ENCODE results near the gene AP5Z1.
"Not testable (repeated sequence)": the region's sequence is repeated elsewhere in the genome, so short reads cannot be mapped to it uniquely, and the experiment has no call there.

The AP5Z1 gene

GRCh38 chr7:4790078-4790465 lies 14.6 kb downstream of the AP5Z1 start:
- Histone ChIP-seq H3K27me3 (ENCODE audit: insufficient read depth, low read length) (no peaks in the 10 kb centered on the region), H2AFZ (ENCODE audit: low read depth, low read length) (no peak overlapping the region), H3K4me3 (ENCODE audit: low read length) (no peak overlapping the region), H3K36me3 (ENCODE audit: insufficient read depth, low read length) (peaks cover 54% of the 10 kb centered on the region), H3K4me1 (ENCODE audit: insufficient read depth, low read length) (no peaks in the 10 kb centered on the region), H3K9me3 (ENCODE audit: low read length) (peaks cover 5% of the 10 kb centered on the region)

GRCh38 chr7:4790516-4790991 lies 15.1 kb downstream of the AP5Z1 start:
- Histone ChIP-seq H3K4me3 (ENCODE audit: low read length) (no peak overlapping the region), H3K36me3 (ENCODE audit: insufficient read depth, low read length) (peaks cover 51% of the 10 kb centered on the region), H3K9me3 (ENCODE audit: low read length) (peaks cover 5% of the 10 kb centered on the region), H3K27me3 (ENCODE audit: insufficient read depth, low read length) (no peaks in the 10 kb centered on the region), H3K4me1 (ENCODE audit: insufficient read depth, low read length) (no peaks in the 10 kb centered on the region), H2AFZ (ENCODE audit: low read depth, low read length) (no peak overlapping the region)

- H3K4me3 ChIP-seq (ENCODE audit: low read length) = no peak overlapping the region
Measured at GRCh38 chr7:4791101-4791737, 15.8 kb downstream of the AP5Z1 start.

GRCh38 chr7:4791738-4792536 lies 16.5 kb downstream of the AP5Z1 start:
- Histone ChIP-seq H3K4me1 (ENCODE audit: insufficient read depth, low read length) (no peaks in the 10 kb centered on the region), H3K36me3 (ENCODE audit: insufficient read depth, low read length) (peaks cover 45% of the 10 kb centered on the region), H3K9me3 (ENCODE audit: low read length) (peaks cover 5% of the 10 kb centered on the region), H3K27me3 (ENCODE audit: insufficient read depth, low read length) (no peaks in the 10 kb centered on the region), H3K4me3 (ENCODE audit: low read length) (no peak overlapping the region), H2AFZ (ENCODE audit: low read depth, low read length) (no peak overlapping the region)

More at GRCh38 chr7:4791101-4791737, 15.8 kb downstream of the AP5Z1 start:
- Histone ChIP-seq H3K4me1 (ENCODE audit: insufficient read depth, low read length) (no peaks in the 10 kb centered on the region), H3K36me3 (ENCODE audit: insufficient read depth, low read length) (peaks cover 45% of the 10 kb centered on the region), H2AFZ (ENCODE audit: low read depth, low read length) (no peak overlapping the region), H3K27me3 (ENCODE audit: insufficient read depth, low read length) (no peaks in the 10 kb centered on the region), H3K9me3 (ENCODE audit: low read length) (peaks cover 5% of the 10 kb centered on the region)

- Histone ChIP-seq H3K27me3 (ENCODE audit: insufficient read depth, low read length) (no peaks in the 10 kb centered on the region), H3K9me3 (ENCODE audit: low read length) (peaks cover 5% of the 10 kb centered on the region), H3K36me3 (ENCODE audit: insufficient read depth, low read length) (peaks cover 41% of the 10 kb centered on the region), H2AFZ (ENCODE audit: low read depth, low read length) (no peak overlapping the region), H3K4me1 (ENCODE audit: insufficient read depth, low read length) (no peaks in the 10 kb centered on the region), H3K4me3 (ENCODE audit: low read length) (no peak overlapping the region)
Measured at GRCh38 chr7:4792537-4793126, 17.2 kb downstream of the AP5Z1 start.

GRCh38 chr7:4793385-4793993 lies 18.1 kb downstream of the AP5Z1 start:
- H3K27me3 ChIP-seq (ENCODE audit: insufficient read depth, low read length); H2AFZ ChIP-seq (ENCODE audit: low read depth, low read length); H3K4me3 ChIP-seq (ENCODE audit: low read length); H3K4me1 ChIP-seq (ENCODE audit: insufficient read depth, low read length); H3K9me3 ChIP-seq (ENCODE audit: low read length): not testable (repeated sequence)
- H3K36me3 ChIP-seq (ENCODE audit: insufficient read depth, low read length) = peaks cover 33% of the 10 kb centered on the region

- H3K9me3 ChIP-seq (ENCODE audit: low read length); H3K4me1 ChIP-seq (ENCODE audit: insufficient read depth, low read length); H3K4me3 ChIP-seq (ENCODE audit: low read length); H3K27me3 ChIP-seq (ENCODE audit: insufficient read depth, low read length); H2AFZ ChIP-seq (ENCODE audit: low read depth, low read length): not testable (repeated sequence)
- peaks cover 28% of the 10 kb centered on the region for H3K36me3 ChIP-seq (ENCODE audit: insufficient read depth, low read length)
Measured at GRCh38 chr7:4794171-4794570, 18.7 kb downstream of the AP5Z1 start.

- H3K27me3 ChIP-seq (ENCODE audit: insufficient read depth, low read length) = no peaks in the 10 kb centered on the region
- H3K36me3 ChIP-seq (ENCODE audit: insufficient read depth, low read length) = peaks cover 25% of the 10 kb centered on the region
- H3K4me1 ChIP-seq (ENCODE audit: insufficient read depth, low read length) = no peaks in the 10 kb centered on the region
- H2AFZ ChIP-seq (ENCODE audit: low read depth, low read length) = no peak overlapping the region
- H3K4me3 ChIP-seq (ENCODE audit: low read length) = no peak overlapping the region
- peaks cover 5% of the 10 kb centered on the region for H3K9me3 ChIP-seq (ENCODE audit: low read length)
Measured at GRCh38 chr7:4794591-4795350, 19.3 kb downstream of the AP5Z1 start.

GRCh38 chr7:4796453-4796852 lies 21.0 kb downstream of the AP5Z1 start:
- Histone ChIP-seq H3K4me3 (ENCODE audit: low read length) (no peak overlapping the region), H3K9me3 (ENCODE audit: low read length) (peaks cover 5% of the 10 kb centered on the region), H2AFZ (ENCODE audit: low read depth, low read length) (no peak overlapping the region), H3K27me3 (ENCODE audit: insufficient read depth, low read length) (no peaks in the 10 kb centered on the region), H3K36me3 (ENCODE audit: insufficient read depth, low read length) (peaks cover 12% of the 10 kb centered on the region), H3K4me1 (ENCODE audit: insufficient read depth, low read length) (no peaks in the 10 kb centered on the region)

GRCh38 chr7:4797858-4798705 lies 22.7 kb downstream of the AP5Z1 start:
- Histone ChIP-seq H3K27me3 (ENCODE audit: insufficient read depth, low read length) (no peaks in the 10 kb centered on the region), H3K4me3 (ENCODE audit: low read length) (no peak overlapping the region), H2AFZ (ENCODE audit: low read depth, low read length) (no peak overlapping the region), H3K9me3 (ENCODE audit: low read length) (no peaks in the 10 kb centered on the region), H3K4me1 (ENCODE audit: insufficient read depth, low read length) (no peaks in the 10 kb centered on the region), H3K36me3 (ENCODE audit: insufficient read depth, low read length) (no peaks in the 10 kb centered on the region)

GRCh38 chr7:4798706-4799235 lies 23.3 kb downstream of the AP5Z1 start:
- Histone ChIP-seq H2AFZ (ENCODE audit: low read depth, low read length) (no peak overlapping the region), H3K4me1 (ENCODE audit: insufficient read depth, low read length) (no peaks in the 10 kb centered on the region), H3K36me3 (ENCODE audit: insufficient read depth, low read length) (no peaks in the 10 kb centered on the region), H3K9me3 (ENCODE audit: low read length) (no peaks in the 10 kb centered on the region), H3K27me3 (ENCODE audit: insufficient read depth, low read length) (no peaks in the 10 kb centered on the region), H3K4me3 (ENCODE audit: low read length) (no peak overlapping the region)

All from neuron (in vitro differentiated cells).